GM06990 (cell line): ENCODE results near the gene TRAF3.
A peak's percentile ranks its signal among the peaks of the same experiment; 100 is the strongest.

Experiments
- DNase-seq: peaks from one replicate; pipeline ENCODE4 v3.0.0-alpha.2; 2011; ENCODE audit not compliant: insufficient read length; ENCODE audit errors: extremely low read depth
- H3K27me3 ChIP-seq: replicated peaks from 2 replicates; pipeline ENCODE4 v1.6.0; 2011; ENCODE audit warnings: low read length; ENCODE audit not compliant: control insufficient read depth, insufficient read depth
- H3K36me3 ChIP-seq: 2 replicates; pipeline ENCODE4 v1.5.1; 2011; ENCODE audit warnings: low read length; ENCODE audit not compliant: control insufficient read depth, insufficient read depth
- H3K4me3 ChIP-seq: replicated peaks from 2 replicates; pipeline ENCODE4 v1.5.1; 2011; ENCODE audit warnings: low read depth, mild to moderate bottlenecking, control low read depth, low read length
- CTCF ChIP-seq: IDR thresholded peaks from 2 replicates; pipeline ENCODE4 v1.5.1; 2011; ENCODE audit warnings: low read length, control low read depth, mild to moderate bottlenecking, inconsistent platforms; ENCODE audit not compliant: insufficient read depth, poor library complexity, severe bottlenecking

Gene TRAF3

GRCh38 chr14:102927346-102927877 lies 150.2 kb downstream of the TRAF3 start:
- peak; percentile 7 for DNase-seq
- no peak for TF ChIP-seq CTCF
- Histone ChIP-seq H3K36me3 (no peaks in the 10 kb centered on the region), H3K27me3 (peaks cover 1% of the 10 kb centered on the region; the same call in 1 of the 2 replicates), H3K4me3 (no peak overlapping the region)

- Histone ChIP-seq H3K27me3 (peaks cover 1% of the 10 kb centered on the region; the same call in 1 of the 2 replicates), H3K4me3 (peak overlapping the region; percentile 39), H3K36me3 (no peaks in the 10 kb centered on the region)
- TF ChIP-seq CTCF, result no peak
- DNase-seq, result no peak
Measured at GRCh38 chr14:102927878-102928411, 150.7 kb downstream of the TRAF3 start.

GRCh38 chr14:102928412-102929240 lies 151.4 kb downstream of the TRAF3 start:
- H3K36me3 ChIP-seq, result no peaks in the 10 kb centered on the region
- DNase-seq, result peak; percentile 82
- peaks cover 1% of the 10 kb centered on the region; the same call in 1 of the 2 replicates for H3K27me3 ChIP-seq
- H3K4me3 ChIP-seq, result peak overlapping the region; percentile 39
- TF ChIP-seq CTCF, result no peak

GRCh38 chr14:102929241-102930137 lies 152.2 kb downstream of the TRAF3 start:
- Histone ChIP-seq H3K4me3 (no peak overlapping the region), H3K36me3 (no peaks in the 10 kb centered on the region), H3K27me3 (peaks cover 1% of the 10 kb centered on the region; the same call in 1 of the 2 replicates)
- no peak for TF ChIP-seq CTCF
- DNase-seq, result no peak

GRCh38 chr14:102930138-102930752 lies 153.0 kb downstream of the TRAF3 start:
- no peak for DNase-seq
- no peak overlapping the region for H3K4me3 ChIP-seq
- no peaks in the 10 kb centered on the region for H3K36me3 ChIP-seq
- TF ChIP-seq CTCF, result no peak
- H3K27me3 ChIP-seq, result no peaks in the 10 kb centered on the region; the same call in 1 of the 2 replicates
